Astrocyte (in vitro differentiated cells and primary cell): Measurements from ENCODE around the gene MTHFD1. TPM values are rescaled to one million over a fixed set of nuclear protein-coding genes. Genes with fewer than 3 reads are reported as not detected.

Experiments
- DNase-seq: peaks from one replicate; pipeline ENCODE4 v3.0.0-alpha.2; 2010; ENCODE audit warnings: low read depth
- FAIRE-seq: peaks from 2 replicates; lab custom pipeline; 2011; peaks lifted over from hg19 to GRCh38; lab: Jason Lieb, UNC
- H2AFZ ChIP-seq: 2 replicates; pipeline ENCODE4 v1.6.0; 2012; ENCODE audit warnings: low read depth, low read length, inconsistent platforms
- H3K27ac ChIP-seq: 2 replicates; pipeline ENCODE4 v1.5.1; 2011; ENCODE audit warnings: low read depth, low read length, inconsistent platforms
- H3K27me3 ChIP-seq: 2 replicates; pipeline ENCODE4 v1.6.0; 2011; ENCODE audit warnings: low read length, inconsistent platforms; ENCODE audit not compliant: insufficient read depth
- H3K36me3 ChIP-seq: 2 replicates; pipeline ENCODE4 v1.5.1; 2011; ENCODE audit warnings: low read length, inconsistent platforms; ENCODE audit not compliant: insufficient read depth
- H3K4me1 ChIP-seq: 2 replicates; pipeline ENCODE4 v1.5.1; 2011; ENCODE audit warnings: low read length, inconsistent platforms; ENCODE audit not compliant: insufficient read depth
- H3K4me2 ChIP-seq: 2 replicates; pipeline ENCODE4 v1.6.0; 2012; ENCODE audit warnings: low read length, inconsistent platforms
- H3K4me3 ChIP-seq: 2 replicates; pipeline ENCODE4 v1.5.1; 2011; ENCODE audit warnings: low read depth, mild to moderate bottlenecking, low read length, inconsistent platforms; ENCODE audit not compliant: insufficient read depth
- H3K79me2 ChIP-seq: 2 replicates; pipeline ENCODE4 v1.6.0; 2012; ENCODE audit warnings: mild to moderate bottlenecking, low read length, inconsistent platforms; ENCODE audit not compliant: insufficient read depth
- H3K9ac ChIP-seq: 2 replicates; pipeline ENCODE4 v1.6.0; 2012; ENCODE audit warnings: mild to moderate bottlenecking, low read length, inconsistent platforms
- H3K9me3 ChIP-seq: 2 replicates; pipeline ENCODE4 v1.5.1; 2012; ENCODE audit warnings: low read depth, mild to moderate bottlenecking, low read length, inconsistent platforms; ENCODE audit not compliant: insufficient read depth
- H4K20me1 ChIP-seq: 2 replicates; pipeline ENCODE4 v1.6.0; 2012; ENCODE audit warnings: low read length, inconsistent platforms; ENCODE audit not compliant: insufficient read depth
- H3K27ac Mint-ChIP-seq: one replicate; pipeline ENCODE4 v1.8.0; 2021; ENCODE audit warnings: mild to moderate bottlenecking, mixed read lengths; ENCODE audit not compliant: unreplicated experiment
- H3K27me3 Mint-ChIP-seq: one replicate; pipeline ENCODE4 v1.8.0; 2021; ENCODE audit warnings: low read depth, mixed read lengths; ENCODE audit not compliant: unreplicated experiment
- H3K36me3 Mint-ChIP-seq: one replicate; pipeline ENCODE4 v1.8.0; 2021; ENCODE audit warnings: low read depth, mixed read lengths; ENCODE audit not compliant: unreplicated experiment
- H3K4me1 Mint-ChIP-seq: one replicate; pipeline ENCODE4 v1.8.0; 2021; ENCODE audit warnings: low read depth, mixed read lengths; ENCODE audit not compliant: unreplicated experiment
- H3K4me3 Mint-ChIP-seq: one replicate; pipeline ENCODE4 v1.8.0; 2021; ENCODE audit warnings: mild to moderate bottlenecking, moderate library complexity, mixed read lengths; ENCODE audit not compliant: unreplicated experiment
- H3K9me3 Mint-ChIP-seq: one replicate; pipeline ENCODE4 v1.8.0; 2021; ENCODE audit warnings: mild to moderate bottlenecking, mixed read lengths; ENCODE audit not compliant: unreplicated experiment
- EZH2 ChIP-seq: IDR thresholded peaks from 2 replicates; pipeline ENCODE4 v1.6.1; 2012; ENCODE audit warnings: mild to moderate bottlenecking, low read length, inconsistent platforms; ENCODE audit not compliant: insufficient read depth
- total RNA-seq: library from RNA; stranded (reverse); gene quantifications from 2 replicates; pipeline ENCODE4 v1.2.1, GENCODE V29; 2021
- TF ChIP-seq, protein P1 (sequence below): IDR thresholded peaks from 2 replicates; pipeline ENCODE4 v1.5.1; 2011; ENCODE audit warnings: low read depth, mild to moderate bottlenecking, inconsistent platforms, low read length, moderate library complexity; ENCODE audit not compliant: insufficient read depth

Gene MTHFD1
- total RNA-seq, 1 donor from 2014 or later, result 56.9 TPM

- Histone ChIP-seq H3K36me3 (no peaks in the 10 kb centered on the region), H3K4me3 (no peak overlapping the region), H3K4me2 (no peak overlapping the region), H3K79me2 (no peaks in the 10 kb centered on the region), H3K9me3 (no peaks in the 10 kb centered on the region), H3K27ac (no peak overlapping the region), H2AFZ (no peak overlapping the region), H4K20me1 (no peaks in the 10 kb centered on the region), H3K9ac (no peak overlapping the region), H3K27me3 (no peaks in the 10 kb centered on the region), H3K4me1 (no peaks in the 10 kb centered on the region)
- Mint-ChIP-seq H3K36me3 (no peaks in the 10 kb centered on the region), H3K4me3 (no peak overlapping the region), H3K4me1 (peaks cover 9% of the 10 kb centered on the region), H3K27ac (no peak overlapping the region), H3K9me3 (no peaks in the 10 kb centered on the region), H3K27me3 (no peaks in the 10 kb centered on the region)
- no peak for TF ChIP-seq EZH2
- TF ChIP-seq, protein P1, sequence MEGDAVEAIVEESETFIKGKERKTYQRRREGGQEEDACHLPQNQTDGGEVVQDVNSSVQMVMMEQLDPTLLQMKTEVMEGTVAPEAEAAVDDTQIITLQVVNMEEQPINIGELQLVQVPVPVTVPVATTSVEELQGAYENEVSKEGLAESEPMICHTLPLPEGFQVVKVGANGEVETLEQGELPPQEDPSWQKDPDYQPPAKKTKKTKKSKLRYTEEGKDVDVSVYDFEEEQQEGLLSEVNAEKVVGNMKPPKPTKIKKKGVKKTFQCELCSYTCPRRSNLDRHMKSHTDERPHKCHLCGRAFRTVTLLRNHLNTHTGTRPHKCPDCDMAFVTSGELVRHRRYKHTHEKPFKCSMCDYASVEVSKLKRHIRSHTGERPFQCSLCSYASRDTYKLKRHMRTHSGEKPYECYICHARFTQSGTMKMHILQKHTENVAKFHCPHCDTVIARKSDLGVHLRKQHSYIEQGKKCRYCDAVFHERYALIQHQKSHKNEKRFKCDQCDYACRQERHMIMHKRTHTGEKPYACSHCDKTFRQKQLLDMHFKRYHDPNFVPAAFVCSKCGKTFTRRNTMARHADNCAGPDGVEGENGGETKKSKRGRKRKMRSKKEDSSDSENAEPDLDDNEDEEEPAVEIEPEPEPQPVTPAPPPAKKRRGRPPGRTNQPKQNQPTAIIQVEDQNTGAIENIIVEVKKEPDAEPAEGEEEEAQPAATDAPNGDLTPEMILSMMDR, result no peak
- DNase-seq, result no peak
- no peak for FAIRE-seq
These were observed 80.3 kb downstream of the MTHFD1 start for GRCh38 chr14:64468451-64468850.

- H3K79me2 ChIP-seq, result no peaks in the 10 kb centered on the region
- TF ChIP-seq EZH2, result no peak
- TF ChIP-seq, protein P1, result no peak
- FAIRE-seq (no peak), DNase-seq (no peak)
- Mint-ChIP-seq H3K27me3 (no peaks in the 10 kb centered on the region), H3K4me1 (no peaks in the 10 kb centered on the region), H3K27ac (no peak overlapping the region), H3K36me3 (no peaks in the 10 kb centered on the region), H3K9me3 (no peaks in the 10 kb centered on the region), H3K4me3 (no peak overlapping the region)
- H2AFZ ChIP-seq, result no peak overlapping the region
- no peak overlapping the region for H3K9ac ChIP-seq
- no peak overlapping the region for H3K4me3 ChIP-seq
- H3K4me2 ChIP-seq, result no peak overlapping the region
- no peak overlapping the region for H3K27ac ChIP-seq
- no peaks in the 10 kb centered on the region for H4K20me1 ChIP-seq
- no peaks in the 10 kb centered on the region for H3K27me3 ChIP-seq
- no peaks in the 10 kb centered on the region for H3K36me3 ChIP-seq
- no peaks in the 10 kb centered on the region for H3K9me3 ChIP-seq
- no peaks in the 10 kb centered on the region for H3K4me1 ChIP-seq
These were observed 85.9 kb downstream of the MTHFD1 start for GRCh38 chr14:64474041-64474440.

- TF ChIP-seq EZH2, result no peak
- TF ChIP-seq, protein P1, result no peak
- Histone ChIP-seq H3K79me2 (no peaks in the 10 kb centered on the region), H4K20me1 (no peaks in the 10 kb centered on the region), H3K4me3 (no peak overlapping the region), H3K36me3 (no peaks in the 10 kb centered on the region), H3K27ac (no peak overlapping the region), H3K4me1 (no peaks in the 10 kb centered on the region), H3K9me3 (no peaks in the 10 kb centered on the region), H3K27me3 (no peaks in the 10 kb centered on the region), H3K4me2 (no peak overlapping the region), H2AFZ (no peak overlapping the region), H3K9ac (no peak overlapping the region)
- Mint-ChIP-seq H3K27me3 (no peaks in the 10 kb centered on the region), H3K36me3 (peaks cover 1% of the 10 kb centered on the region), H3K4me1 (no peaks in the 10 kb centered on the region), H3K9me3 (no peaks in the 10 kb centered on the region), H3K27ac (no peak overlapping the region), H3K4me3 (no peak overlapping the region)
- FAIRE-seq (no peak), DNase-seq (no peak)
These were observed 86.5 kb downstream of the MTHFD1 start for GRCh38 chr14:64474698-64475097.
